SK-N-SH (cell line): Measurements from ENCODE around the gene ELP4. TPM values are rescaled to one million over a fixed set of nuclear protein-coding genes. Genes with fewer than 3 reads are reported as not detected.

Experiments
- CTCF ChIA-PET: fragments of 300-600, 350-600 bp; formaldehyde crosslinking; extraction: SDS; loops from one replicate; lab custom pipeline; 2021; lab: Yijun Ruan, JAX
- POLR2A ChIA-PET: fragments of 350-600 bp; sonication (Branson Sonifier 250); formaldehyde crosslinking; extraction: SDS; loops from one replicate; lab custom pipeline; 2020; ENCODE audit warnings: antibody characterized with exemption, inconsistent platforms; lab: Yijun Ruan, JAX
- DNase-seq: peaks from one replicate; pipeline ENCODE4 v3.0.0; 2012
- H2AFZ ChIP-seq: fragments of 200-600 bp; sonication (generic); 2 replicates; pipeline ENCODE4 v1.8.1; 2016; ENCODE audit warnings: antibody characterized with exemption, mild to moderate bottlenecking, low read depth
- H3F3A ChIP-seq: fragments of 200-600 bp; sonication (generic); replicated peaks from 2 replicates; pipeline ENCODE3; 2016; ENCODE audit warnings: antibody characterized with exemption, mild to moderate bottlenecking; ENCODE audit not compliant: insufficient read depth
- H3K27ac ChIP-seq, 2 experiments: fragments of 200-500 bp in 1 of 2; fragments of 200-600 bp in 1 of 2; sonication (Bioruptor generic) in 1 of 2; sonication (generic), shearing (Covaris generic) in 1 of 2; 2 replicates each; pipeline versions ENCODE4 v1.5.1 to v1.6.1; 2014 to 2016; ENCODE audit warnings: low read depth in 2 of 2, inconsistent platforms in 1 of 2, low read length in 1 of 2, mild to moderate bottlenecking in 1 of 2, mixed read lengths in 1 of 2
- H3K27me3 ChIP-seq: fragments of 200-600 bp; sonication (generic), shearing (Covaris generic); 2 replicates; pipeline ENCODE4 v1.6.1; 2016; ENCODE audit warnings: mixed run types; ENCODE audit not compliant: insufficient read depth
- H3K36me3 ChIP-seq, 2 experiments: fragments of 200-500 bp in 1 of 2; fragments of 200-600 bp in 1 of 2; sonication (Bioruptor generic) in 1 of 2; sonication (generic) in 1 of 2; replicated peaks in 1 of 2; 2 replicates each; pipeline versions ENCODE3 to v1.5.1; 2014 to 2016; ENCODE audit warnings: low read length in 1 of 2, mild to moderate bottlenecking in 1 of 2; ENCODE audit not compliant: insufficient read depth in 2 of 2, control insufficient read depth in 1 of 2
- H3K4me1 ChIP-seq, 2 experiments: fragments of 200-500 bp in 1 of 2; fragments of 200-600 bp in 1 of 2; sonication (Bioruptor generic) in 1 of 2; sonication (generic), shearing (Covaris generic) in 1 of 2; 2 replicates each; pipeline versions ENCODE4 v1.5.1 to v1.6.1; 2014 to 2016; ENCODE audit warnings: low read depth in 1 of 2, low read length in 1 of 2, mixed run types in 1 of 2; ENCODE audit not compliant: insufficient read depth in 2 of 2, control insufficient read depth in 1 of 2
- H3K4me2 ChIP-seq: fragments of 200-600 bp; sonication (generic), shearing (Covaris generic); 2 replicates; pipeline ENCODE4 v1.6.1; 2017; ENCODE audit warnings: mixed run types
- H3K4me3 ChIP-seq, 2 experiments: fragments of 200-500 bp in 1 of 2; fragments of 200-600 bp in 1 of 2; sonication (Bioruptor generic) in 1 of 2; sonication (generic), shearing (Covaris generic) in 1 of 2; 2 replicates each; pipeline versions ENCODE4 v1.5.1 to v1.8.1; 2014 to 2016; ENCODE audit warnings: low read depth in 2 of 2, inconsistent platforms in 1 of 2, low read length in 1 of 2, mild to moderate bottlenecking in 1 of 2, mixed read lengths in 1 of 2, moderate library complexity in 1 of 2
- H3K79me2 ChIP-seq: fragments of 200-600 bp; sonication (generic); 2 replicates; pipeline ENCODE4 v1.8.1; 2017; ENCODE audit warnings: mild to moderate bottlenecking; ENCODE audit not compliant: insufficient read depth
- H3K9ac ChIP-seq: fragments of 200-600 bp; sonication (generic); 2 replicates; pipeline ENCODE4 v1.6.1; 2017; ENCODE audit warnings: mixed run types
- H3K9me2 ChIP-seq: fragments of 200-600 bp; sonication (generic); 2 replicates; pipeline ENCODE4 v1.6.1; 2017; ENCODE audit warnings: mixed run types
- H3K9me3 ChIP-seq: fragments of 200-600 bp; sonication (generic); 2 replicates; pipeline ENCODE4 v1.6.1; 2017; ENCODE audit warnings: mixed run types, mild to moderate bottlenecking, moderate library complexity
- H4K20me1 ChIP-seq: fragments of 200-600 bp; sonication (generic); 2 replicates; pipeline ENCODE4 v1.6.1; 2017; ENCODE audit warnings: mild to moderate bottlenecking, mixed run types; ENCODE audit not compliant: insufficient read depth
- CHD2 ChIP-seq: fragments of 150-350 bp; IDR thresholded peaks from 2 replicates; pipeline ENCODE4 v1.6.1; 2018; ENCODE audit warnings: low read length; ENCODE audit not compliant: partially characterized antibody
- ELF1 ChIP-seq: IDR thresholded peaks from 2 replicates; pipeline ENCODE4 v1.4.0; 2012
- EP300 ChIP-seq, 2 experiments: IDR thresholded peaks; 2 replicates each; pipeline versions ENCODE4 v1.4.0 to v1.6.1; 2012; ENCODE audit warnings: borderline replicate concordance in 1 of 2, low read depth in 1 of 2, low read length in 1 of 2
- EZH2phosphoT487 ChIP-seq: fragments of 200-600 bp; sonication (generic); IDR thresholded peaks from 2 replicates; pipeline ENCODE4 v1.6.1; 2017; ENCODE audit warnings: low read depth, mixed run types, mild to moderate bottlenecking, antibody characterized with exemption, moderate library complexity, borderline replicate concordance
- FOSL2 ChIP-seq: IDR thresholded peaks from 2 replicates; pipeline ENCODE4 v1.4.0; 2012; ENCODE audit warnings: low read depth, mild to moderate bottlenecking, moderate library complexity, borderline replicate concordance
- FOXM1 ChIP-seq: IDR thresholded peaks from 2 replicates; pipeline ENCODE4 v1.4.0; 2012; ENCODE audit warnings: low read depth, mild to moderate bottlenecking
- GATA2 ChIP-seq: sonication (generic); formaldehyde crosslinking; IDR thresholded peaks from 2 replicates; pipeline ENCODE4 v1.5.0; 2020; ENCODE audit warnings: mild to moderate bottlenecking, missing genetic modification reagents
- MXI1 ChIP-seq: IDR thresholded peaks from 2 replicates; pipeline ENCODE4 v1.6.1; 2012; ENCODE audit warnings: mild to moderate bottlenecking, low read depth, low read length, improper control_type of control experiment
- NFIC ChIP-seq: IDR thresholded peaks from 2 replicates; pipeline ENCODE4 v1.4.0; 2012; ENCODE audit warnings: borderline replicate concordance
- NRF1 ChIP-seq: IDR thresholded peaks from 2 replicates; pipeline ENCODE4 v1.6.1; 2012; ENCODE audit warnings: low read depth, mild to moderate bottlenecking, low read length
- POLR2AphosphoS5 ChIP-seq: IDR thresholded peaks from 2 replicates; pipeline ENCODE4 v1.6.1; 2012; ENCODE audit warnings: low read depth, low read length
- RAD21 ChIP-seq: IDR thresholded peaks from 2 replicates; pipeline ENCODE4 v1.6.1; 2012; ENCODE audit warnings: mild to moderate bottlenecking, low read length
- RFX5 ChIP-seq: IDR thresholded peaks from 2 replicates; pipeline ENCODE4 v1.6.1; 2012; ENCODE audit warnings: mild to moderate bottlenecking, improper control_type of control experiment, low read length
- RXRA ChIP-seq: IDR thresholded peaks from 2 replicates; pipeline ENCODE4 v1.4.0; 2012; ENCODE audit warnings: low read depth, mild to moderate bottlenecking, borderline replicate concordance
- SIN3A ChIP-seq: IDR thresholded peaks from 2 replicates; pipeline ENCODE4 v1.6.1; 2012; ENCODE audit warnings: low read depth, mild to moderate bottlenecking, low read length, moderate library complexity, borderline replicate concordance
- TCF12 ChIP-seq: IDR thresholded peaks from 2 replicates; pipeline ENCODE4 v1.4.0; 2012
- TEAD4 ChIP-seq: IDR thresholded peaks from 2 replicates; pipeline ENCODE4 v1.4.0; 2012; ENCODE audit warnings: mild to moderate bottlenecking, borderline replicate concordance; ENCODE audit not compliant: insufficient read depth
- YY1 ChIP-seq: IDR thresholded peaks from 2 replicates; pipeline ENCODE4 v1.4.0; 2012; ENCODE audit warnings: low read depth, mild to moderate bottlenecking
- WGBS: methylation state at CpG from one replicate; pipeline ENCODE4 v1.1.6; 2017; ENCODE audit warnings: low lambda C conversion rate; 5-methylcytosine and 5-hydroxymethylcytosine counted together
- polyA plus RNA-seq, 3 experiments: library from polyadenylated mRNA; depleted of rRNA; stranded (reverse); fragments of >200 nt; gene quantifications; 2 replicates each; pipeline ENCODE4 v1.2.3, GENCODE V29; 2012
- TF ChIP-seq, protein P1 (sequence below): fragments of 150-350 bp; IDR thresholded peaks from 2 replicates; pipeline ENCODE4 v1.6.1; 2017; ENCODE audit warnings: antibody characterized with exemption, low read length, low read depth, borderline replicate concordance
- TF ChIP-seq, protein P2 (sequence below): fragments of 150-350 bp; IDR thresholded peaks from 2 replicates; pipeline ENCODE4 v1.6.1; 2016; ENCODE audit warnings: mild to moderate bottlenecking, low read depth, low read length
- TF ChIP-seq, protein P3 (sequence below): IDR thresholded peaks from 2 replicates; pipeline ENCODE4 v1.4.0; 2012; ENCODE audit warnings: low read depth, borderline replicate concordance
- TF ChIP-seq, protein P4 (sequence below): IDR thresholded peaks from 2 replicates; pipeline ENCODE4 v1.4.0; 2012; ENCODE audit warnings: low read depth, borderline replicate concordance

Gene ELP4
- polyA plus RNA-seq, 1 of the 3 experiments (the other 2 are of a cell fraction), result 7.0 TPM

DNA sequence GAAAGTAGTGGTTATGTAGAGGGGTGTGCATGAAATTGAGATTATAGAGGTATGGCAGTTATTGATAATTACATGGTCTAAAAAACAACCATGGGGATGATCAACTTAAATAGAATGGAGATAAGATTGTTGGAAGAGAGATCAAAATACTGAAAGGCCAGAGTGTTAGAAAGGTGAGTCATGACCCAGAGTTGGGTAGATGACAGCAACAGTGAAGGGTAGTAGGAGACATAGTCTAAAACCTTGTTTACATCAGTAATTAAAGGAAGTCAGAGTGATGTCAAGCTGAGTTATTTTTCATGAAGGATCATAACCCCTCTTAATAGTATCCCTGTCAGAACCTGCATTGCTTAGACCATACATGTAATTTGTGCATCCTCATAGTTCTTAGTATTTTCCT, 110.9 kb downstream of the ELP4 start:
- CTCF ChIA-PET, result interaction anchor here (0.7 to 1.0 kb wide), 2 partner anchors 20 to 383 kb away, joined by 3 read pairs; no protein-coding TSS in a partner anchor
- H3K27ac ChIP-seq, result no peak overlapping the region
- H3K9ac ChIP-seq, result no peak overlapping the region
- no peaks in the 10 kb centered on the region for H3K9me3 ChIP-seq
- no peak overlapping the region for H3K4me2 ChIP-seq
- no peak for DNase-seq
- no peaks in the 10 kb centered on the region for H3K36me3 ChIP-seq
- H3F3A ChIP-seq, result no peaks in the 10 kb centered on the region
- no peaks in the 10 kb centered on the region for H4K20me1 ChIP-seq
- TF ChIP-seq SIN3A (no peak), CHD2 (no peak), FOXM1 (no peak), YY1 (no peak), TCF12 (no peak), GATA2 (CRISPR knock-in tag) (no peak), FOSL2 (no peak), MXI1 (no peak), RAD21 (no peak), EZH2phosphoT487 (no peak), NRF1 (no peak), EP300 (IDR thresholded peaks at IDR 0.05; ENCODE audit: borderline replicate concordance in 1 of 2, low read depth in 1 of 2, low read length in 1 of 2) (no peak), POLR2AphosphoS5 (no peak)
- TF ChIP-seq, protein P1, sequence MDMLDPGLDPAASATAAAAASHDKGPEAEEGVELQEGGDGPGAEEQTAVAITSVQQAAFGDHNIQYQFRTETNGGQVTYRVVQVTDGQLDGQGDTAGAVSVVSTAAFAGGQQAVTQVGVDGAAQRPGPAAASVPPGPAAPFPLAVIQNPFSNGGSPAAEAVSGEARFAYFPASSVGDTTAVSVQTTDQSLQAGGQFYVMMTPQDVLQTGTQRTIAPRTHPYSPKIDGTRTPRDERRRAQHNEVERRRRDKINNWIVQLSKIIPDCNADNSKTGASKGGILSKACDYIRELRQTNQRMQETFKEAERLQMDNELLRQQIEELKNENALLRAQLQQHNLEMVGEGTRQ, result no peak
- TF ChIP-seq, protein P2, sequence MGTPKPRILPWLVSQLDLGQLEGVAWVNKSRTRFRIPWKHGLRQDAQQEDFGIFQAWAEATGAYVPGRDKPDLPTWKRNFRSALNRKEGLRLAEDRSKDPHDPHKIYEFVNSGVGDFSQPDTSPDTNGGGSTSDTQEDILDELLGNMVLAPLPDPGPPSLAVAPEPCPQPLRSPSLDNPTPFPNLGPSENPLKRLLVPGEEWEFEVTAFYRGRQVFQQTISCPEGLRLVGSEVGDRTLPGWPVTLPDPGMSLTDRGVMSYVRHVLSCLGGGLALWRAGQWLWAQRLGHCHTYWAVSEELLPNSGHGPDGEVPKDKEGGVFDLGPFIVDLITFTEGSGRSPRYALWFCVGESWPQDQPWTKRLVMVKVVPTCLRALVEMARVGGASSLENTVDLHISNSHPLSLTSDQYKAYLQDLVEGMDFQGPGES, result no peak
- TF ChIP-seq, all 33 proteins: peak for 0
- Histone ChIP-seq H3K4me1 (no peaks in the 10 kb centered on the region), H3K4me3 (no peak overlapping the region), H3K79me2 (no peaks in the 10 kb centered on the region), H3K9me2 (no peaks in the 10 kb centered on the region), H3K27me3 (no peaks in the 10 kb centered on the region), H2AFZ (no peak overlapping the region)
- POLR2A ChIA-PET, result no interaction called here

DNA sequence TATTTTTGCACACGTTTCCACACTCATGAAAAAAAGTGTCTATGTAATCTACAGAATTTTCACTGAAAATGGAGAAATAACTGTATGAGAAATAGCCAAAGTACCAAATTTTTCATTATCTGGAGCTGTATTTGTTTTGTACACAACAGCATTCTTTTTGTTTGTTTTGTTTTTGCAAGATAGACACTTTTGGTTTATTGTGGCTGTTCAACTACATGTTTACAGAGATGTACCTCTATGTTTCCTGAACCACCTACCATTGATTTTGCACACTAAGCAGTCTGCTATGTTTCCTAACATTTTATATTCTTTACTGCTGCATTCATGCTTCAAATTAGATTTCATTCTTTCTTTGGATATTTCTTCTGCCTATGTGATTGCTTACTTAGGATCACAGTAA, 116.3 kb downstream of the ELP4 start:
- no peaks in the 10 kb centered on the region for H3K4me1 ChIP-seq
- WGBS, result 75% methylated on average over 1 of the region's 1 CpG
- H3K79me2 ChIP-seq, result no peaks in the 10 kb centered on the region
- no peaks in the 10 kb centered on the region for H4K20me1 ChIP-seq
- no peak overlapping the region for H3K4me2 ChIP-seq
- CTCF ChIA-PET, result interaction anchor here (4.1 kb wide), 1 partner anchor 15 kb away, joined by 20 read pairs; no protein-coding TSS in a partner anchor
- no peaks in the 10 kb centered on the region for H3K27me3 ChIP-seq
- TF ChIP-seq FOSL2 (no peak), MXI1 (no peak), RFX5 (no peak), ELF1 (no peak), TCF12 (no peak), POLR2AphosphoS5 (no peak), GATA2 (CRISPR knock-in tag) (no peak), RXRA (no peak), NFIC (no peak), TEAD4 (no peak), CHD2 (no peak)
- TF ChIP-seq, protein P3, sequence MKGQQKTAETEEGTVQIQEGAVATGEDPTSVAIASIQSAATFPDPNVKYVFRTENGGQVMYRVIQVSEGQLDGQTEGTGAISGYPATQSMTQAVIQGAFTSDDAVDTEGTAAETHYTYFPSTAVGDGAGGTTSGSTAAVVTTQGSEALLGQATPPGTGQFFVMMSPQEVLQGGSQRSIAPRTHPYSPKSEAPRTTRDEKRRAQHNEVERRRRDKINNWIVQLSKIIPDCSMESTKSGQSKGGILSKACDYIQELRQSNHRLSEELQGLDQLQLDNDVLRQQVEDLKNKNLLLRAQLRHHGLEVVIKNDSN, result no peak
- TF ChIP-seq, protein P4, sequence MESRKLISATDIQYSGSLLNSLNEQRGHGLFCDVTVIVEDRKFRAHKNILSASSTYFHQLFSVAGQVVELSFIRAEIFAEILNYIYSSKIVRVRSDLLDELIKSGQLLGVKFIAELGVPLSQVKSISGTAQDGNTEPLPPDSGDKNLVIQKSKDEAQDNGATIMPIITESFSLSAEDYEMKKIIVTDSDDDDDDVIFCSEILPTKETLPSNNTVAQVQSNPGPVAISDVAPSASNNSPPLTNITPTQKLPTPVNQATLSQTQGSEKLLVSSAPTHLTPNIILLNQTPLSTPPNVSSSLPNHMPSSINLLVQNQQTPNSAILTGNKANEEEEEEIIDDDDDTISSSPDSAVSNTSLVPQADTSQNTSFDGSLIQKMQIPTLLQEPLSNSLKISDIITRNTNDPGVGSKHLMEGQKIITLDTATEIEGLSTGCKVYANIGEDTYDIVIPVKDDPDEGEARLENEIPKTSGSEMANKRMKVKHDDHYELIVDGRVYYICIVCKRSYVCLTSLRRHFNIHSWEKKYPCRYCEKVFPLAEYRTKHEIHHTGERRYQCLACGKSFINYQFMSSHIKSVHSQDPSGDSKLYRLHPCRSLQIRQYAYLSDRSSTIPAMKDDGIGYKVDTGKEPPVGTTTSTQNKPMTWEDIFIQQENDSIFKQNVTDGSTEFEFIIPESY, result no peak
- TF ChIP-seq, all 33 proteins: peak for 0
- POLR2A ChIA-PET, result no interaction called here
- no peaks in the 10 kb centered on the region for H3K36me3 ChIP-seq
- no peak overlapping the region for H3K9ac ChIP-seq
- H3K4me3 ChIP-seq, result no peak overlapping the region
- no peak overlapping the region for H2AFZ ChIP-seq
- H3K9me2 ChIP-seq, result no peaks in the 10 kb centered on the region
- no peaks in the 10 kb centered on the region for H3F3A ChIP-seq
- H3K27ac ChIP-seq, result no peak overlapping the region
- no peak for DNase-seq
- no peaks in the 10 kb centered on the region for H3K9me3 ChIP-seq
